K562 (cell line): ENCODE data around the gene C1orf174. TPM values are rescaled to one million over a fixed set of nuclear protein-coding genes. Genes with fewer than 3 reads are reported as not detected.

Source experiments
- BMI1 ChIP-seq: fragments of 150-350 bp; IDR thresholded peaks from 2 replicates; pipeline ENCODE4 v1.6.1; 2014; ENCODE audit warnings: low read length
- HNRNPK ChIP-seq: fragments of 200-400 bp; formaldehyde crosslinking; IDR thresholded peaks from one replicate; pipeline ENCODE4 v1.6.1; 2018; ENCODE audit warnings: mild to moderate bottlenecking, low read depth, low read length; ENCODE audit not compliant: poor library complexity, severe bottlenecking
- KDM1A ChIP-seq, 2 experiments: fragments of 450-650 bp; IDR thresholded peaks; 2 replicates each; pipeline ENCODE4 v1.6.1; 2016; ENCODE audit warnings: mild to moderate bottlenecking in 2 of 2
- KDM5B ChIP-seq: fragments of 200-600 bp; sonication (generic); IDR thresholded peaks from 2 replicates; pipeline ENCODE4 v1.6.1; 2012; ENCODE audit warnings: low read depth, mild to moderate bottlenecking, moderate library complexity, low read length, control low read depth, inconsistent platforms; ENCODE audit not compliant: insufficient replicate concordance
- NFIX ChIP-seq: fragments of 250-450 bp; sonication (Bioruptor Pico); IDR thresholded peaks from 2 replicates; pipeline ENCODE4 v1.4.0; 2020; ENCODE audit warnings: low read depth, mild to moderate bottlenecking, moderate library complexity
- POU5F1 ChIP-seq: fragments of 150-350 bp; IDR thresholded peaks from 2 replicates; pipeline ENCODE4 v1.6.1; 2014; ENCODE audit warnings: borderline replicate concordance, low read length, low read depth, mild to moderate bottlenecking; ENCODE audit not compliant: partially characterized antibody
- RBM39 ChIP-seq: fragments of 200-400 bp; formaldehyde crosslinking; optimal IDR thresholded peaks from 2 replicates; pipeline ENCODE3; 2018; ENCODE audit warnings: low read depth, low read length
- SNRNP70 ChIP-seq: fragments of 200-400 bp; formaldehyde crosslinking; optimal IDR thresholded peaks from 2 replicates; pipeline ENCODE3; 2017; ENCODE audit warnings: low read depth, low read length
- polyA plus RNA-seq, 8 experiments: library from polyadenylated mRNA; depleted of rRNA in 4 of 8; stranded (reverse) in 5 of 8; unstranded in 3 of 8; fragments of >200 nt; fragmentation: Nextera tagmentation in 2 of 8; fragmentation: Illumina TruSeq in 1 of 8; extraction: Ambion mirVana in 2 of 8; extraction: Trizol in 1 of 8; gene quantifications; 2 replicates each; pipeline versions ENCODE4 v1.2.1 to v1.2.3, GENCODE V29; 2011 to 2014; ENCODE audit warnings: inconsistent platforms in 1 of 8, missing spikeins in 1 of 8
- total RNA-seq, 7 experiments: library from RNA; depleted of rRNA in 6 of 7; stranded (reverse); fragments of >200 nt in 6 of 7; fragmentation: Illumina TruSeq in 2 of 7; extraction: Trizol in 2 of 7; gene quantifications; 2 replicates each; pipeline versions ENCODE4 v1.2.1 to v1.2.3, GENCODE V29; 2011 to 2021; ENCODE audit warnings: low replicate concordance in 1 of 7
- TF ChIP-seq, protein P1 (sequence below), 2 experiments: IDR thresholded peaks; 2 replicates each; pipeline ENCODE4 v1.6.1; 2011; ENCODE audit warnings: borderline replicate concordance in 1 of 2, control low read depth in 1 of 2, low read depth in 1 of 2, low read length in 1 of 2, mild to moderate bottlenecking in 1 of 2, mixed read lengths in 1 of 2, moderate library complexity in 1 of 2; ENCODE audit not compliant: insufficient read depth in 1 of 2, insufficient read length in 1 of 2, poor library complexity in 1 of 2, severe bottlenecking in 1 of 2; ENCODE audit errors: extremely low read depth in 1 of 2
- TF ChIP-seq, protein P2 (sequence below): sonication (generic); formaldehyde crosslinking; IDR thresholded peaks from 2 replicates; pipeline ENCODE4 v1.5.0; 2020; ENCODE audit warnings: missing genetic modification reagents

C1orf174 gene
- total and polyA plus RNA-seq, 9 of the 15 experiments (the other 6 are each of a cell fraction or from before 2014, with no cell fraction given): 38.5 to 64.9 (median 45.4) TPM

- no peak for TF ChIP-seq KDM1A (IDR thresholded peaks at IDR 0.05)
- TF ChIP-seq HNRNPK: no peak
- no peak for TF ChIP-seq SNRNP70
- TF ChIP-seq, protein P1, sequence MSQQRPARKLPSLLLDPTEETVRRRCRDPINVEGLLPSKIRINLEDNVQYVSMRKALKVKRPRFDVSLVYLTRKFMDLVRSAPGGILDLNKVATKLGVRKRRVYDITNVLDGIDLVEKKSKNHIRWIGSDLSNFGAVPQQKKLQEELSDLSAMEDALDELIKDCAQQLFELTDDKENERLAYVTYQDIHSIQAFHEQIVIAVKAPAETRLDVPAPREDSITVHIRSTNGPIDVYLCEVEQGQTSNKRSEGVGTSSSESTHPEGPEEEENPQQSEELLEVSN (IDR thresholded peaks at IDR 0.05; ENCODE audit: borderline replicate concordance in 1 of 2, extremely low read depth in 1 of 2, insufficient read depth in 1 of 2, insufficient read length in 1 of 2, low read depth in 1 of 2, low read length in 1 of 2, poor library complexity in 1 of 2, severe bottlenecking in 1 of 2): no peak
- TF ChIP-seq RBM39: no peak
- TF ChIP-seq BMI1: no peak
- no peak for TF ChIP-seq KDM5B
- TF ChIP-seq, protein P2, sequence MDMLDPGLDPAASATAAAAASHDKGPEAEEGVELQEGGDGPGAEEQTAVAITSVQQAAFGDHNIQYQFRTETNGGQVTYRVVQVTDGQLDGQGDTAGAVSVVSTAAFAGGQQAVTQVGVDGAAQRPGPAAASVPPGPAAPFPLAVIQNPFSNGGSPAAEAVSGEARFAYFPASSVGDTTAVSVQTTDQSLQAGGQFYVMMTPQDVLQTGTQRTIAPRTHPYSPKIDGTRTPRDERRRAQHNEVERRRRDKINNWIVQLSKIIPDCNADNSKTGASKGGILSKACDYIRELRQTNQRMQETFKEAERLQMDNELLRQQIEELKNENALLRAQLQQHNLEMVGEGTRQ (CRISPR knock-in tag): no peak
- no peak for TF ChIP-seq NFIX (CRISPR knock-in tag)
- no peak for TF ChIP-seq POU5F1
These were observed 10.1 kb downstream of the C1orf174 start (continued) for GRCh38 chr1:3889936-3890335.
